ENCODE measurements around the gene DDRGK1. TPM values are rescaled to one million over a fixed set of nuclear protein-coding genes. Genes with fewer than 3 reads are reported as not detected.
A peak's percentile ranks its signal among the peaks of the same experiment; 100 is the strongest.

DDRGK1 gene
- total RNA-seq: 25.9 and 26.8 TPM in 2 replicates

GRCh38 chr20:3204124-3204794, at the start of gene DDRGK1:
Gene DDRGK1, minus strand, starts transcription at chr20:3204682. Its CDS starts 55 bp downstream, at chr20:3204627.
- Histone ChIP-seq H4K20me1 (ENCODE audit: insufficient read depth, low read length) (no peaks in the 10 kb centered on the region), H3K27me3 (ENCODE audit: insufficient read depth, low read length) (no peaks in the 10 kb centered on the region), H3K79me2 (ENCODE audit: insufficient read depth, low read length) (peaks cover 34% of the 10 kb centered on the region), H3K4me2 (ENCODE audit: insufficient read depth, low read length) (peak within 1 kb of the TSS; percentile 97), H3K4me3 (ENCODE audit: insufficient read depth, low read length) (peak within 1 kb of the TSS; percentile 80), H3K4me1 (ENCODE audit: insufficient read depth, low read length) (peaks cover 11% of the 10 kb centered on the region), H2AFZ (ENCODE audit: low read length) (peak within 1 kb of the TSS; percentile 91), H3K36me3 (ENCODE audit: insufficient read depth, low read length) (peaks cover 21% of the 10 kb centered on the region), H3K9me3 (ENCODE audit: low read depth, low read length) (no peaks in the 10 kb centered on the region), H3K27ac (ENCODE audit: low read depth, low read length) (peak within 1 kb of the TSS; percentile 80)
- DNase-seq (ENCODE audit: insufficient read length, low spot score, missing footprints): peak; percentile 99
- no peak for TF ChIP-seq CTCF (IDR thresholded peaks at IDR 0.05; ENCODE audit: extremely low read depth, low read depth, low read length)

GRCh38 chr20:3251806-3252205, 47.3 kb upstream of the DDRGK1 start:
- Histone ChIP-seq H3K36me3 (ENCODE audit: insufficient read depth, low read length) (peaks cover 33% of the 10 kb centered on the region), H3K4me1 (ENCODE audit: insufficient read depth, low read length) (no peaks in the 10 kb centered on the region), H2AFZ (ENCODE audit: low read length) (no peak overlapping the region), H4K20me1 (ENCODE audit: insufficient read depth, low read length) (peaks cover 3% of the 10 kb centered on the region), H3K9me3 (ENCODE audit: low read depth, low read length) (no peaks in the 10 kb centered on the region), H3K27me3 (ENCODE audit: insufficient read depth, low read length) (peaks cover 16% of the 10 kb centered on the region), H3K4me3 (ENCODE audit: insufficient read depth, low read length) (no peak overlapping the region), H3K79me2 (ENCODE audit: insufficient read depth, low read length) (no peaks in the 10 kb centered on the region), H3K27ac (ENCODE audit: low read depth, low read length) (no peak overlapping the region), H3K4me2 (ENCODE audit: insufficient read depth, low read length) (no peak overlapping the region)
- TF ChIP-seq CTCF (IDR thresholded peaks at IDR 0.05; ENCODE audit: extremely low read depth, low read depth, low read length): no peak
- peak; percentile 77 for DNase-seq (ENCODE audit: insufficient read length, low spot score, missing footprints)

- Histone ChIP-seq H3K27me3 (ENCODE audit: insufficient read depth, low read length) (peaks cover 16% of the 10 kb centered on the region), H2AFZ (ENCODE audit: low read length) (no peak overlapping the region), H3K4me3 (ENCODE audit: insufficient read depth, low read length) (no peak overlapping the region), H3K4me2 (ENCODE audit: insufficient read depth, low read length) (no peak overlapping the region), H3K4me1 (ENCODE audit: insufficient read depth, low read length) (no peaks in the 10 kb centered on the region), H3K27ac (ENCODE audit: low read depth, low read length) (no peak overlapping the region), H3K36me3 (ENCODE audit: insufficient read depth, low read length) (peaks cover 22% of the 10 kb centered on the region), H4K20me1 (ENCODE audit: insufficient read depth, low read length) (peaks cover 3% of the 10 kb centered on the region), H3K79me2 (ENCODE audit: insufficient read depth, low read length) (no peaks in the 10 kb centered on the region), H3K9me3 (ENCODE audit: low read depth, low read length) (no peaks in the 10 kb centered on the region)
- DNase-seq (ENCODE audit: insufficient read length, low spot score, missing footprints): peak; percentile 79
- no peak for TF ChIP-seq CTCF (IDR thresholded peaks at IDR 0.05; ENCODE audit: extremely low read depth, low read depth, low read length)
Observed at GRCh38 chr20:3250091-3250504, 45.6 kb upstream of the DDRGK1 start.

GRCh38 chr20:3248993-3249347, 44.5 kb upstream of the DDRGK1 start:
- peak overlapping the region; percentile 75 for H3K4me2 ChIP-seq (ENCODE audit: insufficient read depth, low read length)
- H2AFZ ChIP-seq (ENCODE audit: low read length): no peak overlapping the region
- H3K4me3 ChIP-seq (ENCODE audit: insufficient read depth, low read length): peak overlapping the region; percentile 45
- H4K20me1 ChIP-seq (ENCODE audit: insufficient read depth, low read length): peaks cover 3% of the 10 kb centered on the region
- H3K27me3 ChIP-seq (ENCODE audit: insufficient read depth, low read length): peaks cover 16% of the 10 kb centered on the region
- H3K36me3 ChIP-seq (ENCODE audit: insufficient read depth, low read length): peaks cover 13% of the 10 kb centered on the region
- H3K4me1 ChIP-seq (ENCODE audit: insufficient read depth, low read length): no peaks in the 10 kb centered on the region
- TF ChIP-seq CTCF (IDR thresholded peaks at IDR 0.05; ENCODE audit: extremely low read depth, low read depth, low read length): no peak
- DNase-seq (ENCODE audit: insufficient read length, low spot score, missing footprints): peak; percentile 72
- H3K9me3 ChIP-seq (ENCODE audit: low read depth, low read length): no peaks in the 10 kb centered on the region
- H3K79me2 ChIP-seq (ENCODE audit: insufficient read depth, low read length): no peaks in the 10 kb centered on the region
- no peak overlapping the region for H3K27ac ChIP-seq (ENCODE audit: low read depth, low read length)
